SK-N-DZ (cell line): ENCODE measurements around the gene C18orf63.
"Not testable (repeated sequence)": the region's sequence is repeated elsewhere in the genome, so short reads cannot be mapped to it uniquely, and the experiment has no call there.

ENCODE experiments used
- DNase-seq: peaks from one replicate; pipeline ENCODE4 v3.0.0-alpha.2; 2015; ENCODE audit warnings: low spot score

The C18orf63 gene

DNA sequence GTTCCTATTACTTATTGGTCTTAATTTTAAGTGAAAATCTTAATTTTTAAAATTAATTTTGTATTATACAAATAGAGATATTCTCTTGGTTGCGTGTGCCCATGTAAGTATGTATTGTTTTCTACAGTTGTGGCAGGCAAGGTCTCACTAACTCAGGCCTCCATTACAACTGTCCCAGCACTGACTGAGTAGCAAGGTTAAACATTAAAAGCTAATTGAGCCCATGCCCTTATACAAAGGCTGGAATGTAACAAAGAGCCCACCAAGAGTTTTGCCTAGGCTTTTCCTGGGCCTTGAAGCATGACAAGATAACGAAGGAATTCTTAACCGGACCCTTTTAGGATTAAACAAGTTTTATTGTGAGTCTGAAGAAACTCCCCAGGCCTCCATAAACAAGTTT lies 11.2 kb downstream of the C18orf63 start:
- not testable (repeated sequence) for DNase-seq

DNA sequence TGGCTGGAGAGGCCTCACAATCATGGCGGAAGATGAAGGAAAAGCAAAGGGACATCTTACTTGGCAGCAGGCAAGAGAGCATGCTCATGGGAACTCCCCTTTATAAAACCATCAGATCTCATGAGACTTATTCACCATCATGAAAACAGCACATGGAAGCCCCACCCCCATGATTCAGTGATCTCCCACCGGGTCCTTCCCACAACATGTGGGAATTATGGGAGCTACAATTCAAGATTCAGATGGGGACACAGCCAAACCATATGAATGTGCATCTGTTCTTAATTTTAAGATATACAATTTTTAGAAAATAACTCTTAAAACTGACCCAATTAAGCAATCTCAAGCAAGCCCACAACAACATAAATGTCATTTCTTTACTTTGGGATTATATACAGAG lies 12.6 kb downstream of the C18orf63 start:
- no peak for DNase-seq

DNA sequence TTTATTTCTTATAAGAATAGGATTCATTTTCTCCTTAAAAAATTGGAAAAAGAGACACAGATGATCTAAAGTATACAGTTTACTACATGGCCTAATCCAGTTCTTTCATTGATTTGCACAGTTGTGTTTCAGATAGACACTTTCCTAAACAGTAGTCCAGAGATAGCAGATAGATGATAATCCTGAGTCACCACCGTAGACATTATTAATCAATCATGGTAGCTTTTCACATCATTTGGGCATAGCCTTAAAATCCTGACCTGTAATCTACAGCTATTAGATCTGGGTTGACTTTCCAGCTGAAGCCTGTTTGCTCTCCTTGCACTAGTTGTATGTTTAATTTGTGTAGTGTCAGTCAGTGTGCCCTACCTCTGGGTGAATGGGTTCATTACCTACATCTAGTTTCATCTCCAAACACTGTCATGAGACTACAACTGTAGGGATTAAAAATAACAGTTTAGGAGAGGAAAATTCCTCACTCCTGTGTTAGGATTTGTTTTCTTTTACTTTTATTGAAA lies 14.1 kb downstream of the C18orf63 start:
- no peak for DNase-seq

DNA sequence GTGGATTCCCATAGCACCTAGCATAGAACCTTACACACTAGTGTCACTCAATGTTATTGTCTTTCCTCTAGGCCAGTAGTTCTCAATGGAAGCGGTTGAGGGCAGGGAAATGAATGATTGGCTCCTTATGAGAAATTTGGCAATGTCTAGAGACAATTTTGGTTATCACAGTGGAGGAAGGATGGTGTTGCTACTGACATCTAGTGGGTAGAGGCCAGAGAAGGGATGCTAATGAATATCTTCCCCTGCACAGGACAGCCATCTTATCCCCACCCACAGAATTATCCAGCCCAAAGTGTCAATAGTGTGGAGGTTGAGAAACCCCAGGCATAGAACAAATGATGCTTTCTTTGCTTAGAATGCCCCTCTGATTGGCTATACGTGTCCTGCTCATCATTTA lies 15.8 kb downstream of the C18orf63 start:
- no peak for DNase-seq

DNA sequence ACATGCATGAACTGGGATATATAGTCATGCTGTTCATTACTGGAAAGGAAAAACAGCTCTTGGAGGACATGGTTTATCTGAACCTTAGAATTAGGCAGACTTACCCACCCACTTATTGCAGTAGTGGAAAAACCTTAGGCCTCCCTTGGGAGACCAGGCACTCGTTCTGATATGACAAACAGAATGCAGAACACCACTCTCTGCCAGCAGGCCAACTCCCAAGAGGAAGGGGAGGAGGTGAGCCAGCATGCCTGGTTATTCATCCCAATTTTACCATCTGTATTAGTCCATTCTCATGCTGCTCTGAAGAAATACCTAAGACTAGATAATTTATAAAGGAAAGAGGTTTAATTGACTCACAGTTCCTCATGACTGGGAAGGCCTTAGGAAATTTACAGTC lies 17.5 kb downstream of the C18orf63 start:
- no peak for DNase-seq

DNA sequence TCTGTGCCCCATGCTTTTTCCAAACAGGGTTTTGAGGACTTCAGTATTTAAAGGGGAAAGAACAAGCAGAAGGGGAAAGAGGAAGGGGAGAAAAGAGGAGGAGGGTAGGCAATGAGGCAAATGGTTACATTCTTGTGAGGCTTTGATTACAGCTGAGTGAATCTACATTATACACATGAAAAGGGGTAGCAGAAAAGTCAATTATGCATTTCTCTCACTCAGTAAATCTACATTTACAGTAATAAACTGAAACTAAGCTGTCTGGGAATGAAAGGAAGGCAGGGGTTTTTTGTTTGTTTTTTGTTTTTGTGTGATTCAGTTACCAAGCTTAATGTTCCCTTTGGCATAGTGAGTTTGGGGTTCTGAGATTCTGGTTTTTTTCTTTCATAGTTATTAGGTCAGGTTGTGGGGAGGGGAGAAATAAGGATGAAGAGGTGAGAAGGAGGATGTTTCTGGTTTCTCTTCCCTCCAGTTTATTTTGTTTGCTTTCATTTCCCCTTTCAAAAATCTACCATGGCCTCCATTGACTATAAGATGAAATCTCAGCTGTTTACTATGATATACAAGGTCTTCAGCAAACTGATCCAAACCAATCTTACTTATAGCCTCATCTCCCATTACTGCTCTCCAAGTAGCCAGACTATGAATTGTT lies 18.7 kb downstream of the C18orf63 start:
- DNase-seq: no peak

DNA sequence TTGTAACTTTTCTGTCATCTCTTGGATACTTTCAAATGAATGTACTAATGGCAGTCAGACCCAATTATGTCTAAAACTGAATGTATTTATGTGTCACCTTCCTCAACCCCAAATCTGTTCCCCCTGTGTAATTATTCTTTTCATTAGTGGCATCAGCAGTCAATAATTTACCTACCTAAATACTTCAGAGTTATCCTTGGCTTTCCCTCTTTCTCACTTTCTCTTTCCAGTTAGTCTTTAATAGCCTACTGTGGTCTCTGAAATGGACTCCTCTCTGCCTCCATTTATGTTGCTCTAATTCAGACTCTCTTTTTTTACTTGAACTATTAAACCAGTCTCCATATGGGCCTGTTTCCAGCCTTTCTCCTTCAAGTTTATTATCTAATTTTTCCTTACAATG lies 21.0 kb downstream of the C18orf63 start:
- no peak for DNase-seq

DNA sequence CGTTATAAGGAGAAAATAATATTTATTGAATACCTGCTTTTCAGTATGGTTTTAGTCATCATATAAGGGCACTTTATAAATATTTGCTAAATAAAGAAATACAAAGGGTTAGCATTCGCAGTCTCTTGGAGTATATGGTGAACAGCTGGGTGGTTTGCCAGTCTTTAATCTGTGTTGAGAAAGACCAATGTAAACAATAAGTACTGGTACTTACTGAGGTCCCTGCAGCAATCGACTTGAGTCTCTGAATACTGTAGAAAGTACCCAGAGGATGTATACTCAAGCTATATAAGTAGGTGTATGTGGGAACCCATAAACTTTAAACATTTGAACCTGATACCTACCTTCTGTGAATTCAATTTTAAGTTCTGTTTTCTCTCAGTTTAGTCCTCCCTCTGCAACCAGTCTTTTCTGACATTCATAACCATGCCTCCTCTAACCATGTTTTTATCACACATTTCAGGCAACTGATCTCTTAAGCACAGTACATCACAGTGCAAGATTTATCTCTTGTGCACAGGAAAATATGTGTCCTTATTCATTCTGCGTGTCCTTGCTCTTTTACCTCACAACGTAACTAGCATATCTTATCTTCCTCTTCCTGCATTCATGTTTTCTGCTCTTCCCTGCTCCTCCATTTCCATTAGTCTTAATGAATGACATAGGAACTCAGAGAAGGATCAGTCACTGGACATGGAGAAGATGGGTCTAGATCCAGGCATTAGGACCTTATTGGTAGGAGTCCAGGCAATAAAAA lies 21.7 kb downstream of the C18orf63 start:
- DNase-seq: no peak

DNA sequence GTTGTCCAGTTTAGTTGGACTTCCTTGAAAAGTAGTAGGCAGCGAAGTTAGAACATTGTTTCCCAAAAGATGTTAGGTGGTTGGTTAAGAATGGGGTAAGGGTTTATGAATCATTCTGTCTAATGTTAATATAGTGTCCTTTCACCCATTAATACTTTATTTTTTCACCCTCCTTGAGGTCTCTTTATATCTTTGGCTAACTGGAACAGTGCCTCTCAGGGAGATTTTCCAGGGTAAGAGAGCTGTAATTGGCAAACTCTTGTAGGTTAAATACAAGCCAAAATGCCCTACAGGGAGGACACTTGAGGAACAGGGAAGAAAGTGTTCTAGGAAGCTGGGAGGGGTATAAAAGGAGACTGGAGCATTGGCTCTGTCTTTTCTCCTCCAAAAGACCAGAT lies 22.3 kb downstream of the C18orf63 start:
- DNase-seq: no peak

DNA sequence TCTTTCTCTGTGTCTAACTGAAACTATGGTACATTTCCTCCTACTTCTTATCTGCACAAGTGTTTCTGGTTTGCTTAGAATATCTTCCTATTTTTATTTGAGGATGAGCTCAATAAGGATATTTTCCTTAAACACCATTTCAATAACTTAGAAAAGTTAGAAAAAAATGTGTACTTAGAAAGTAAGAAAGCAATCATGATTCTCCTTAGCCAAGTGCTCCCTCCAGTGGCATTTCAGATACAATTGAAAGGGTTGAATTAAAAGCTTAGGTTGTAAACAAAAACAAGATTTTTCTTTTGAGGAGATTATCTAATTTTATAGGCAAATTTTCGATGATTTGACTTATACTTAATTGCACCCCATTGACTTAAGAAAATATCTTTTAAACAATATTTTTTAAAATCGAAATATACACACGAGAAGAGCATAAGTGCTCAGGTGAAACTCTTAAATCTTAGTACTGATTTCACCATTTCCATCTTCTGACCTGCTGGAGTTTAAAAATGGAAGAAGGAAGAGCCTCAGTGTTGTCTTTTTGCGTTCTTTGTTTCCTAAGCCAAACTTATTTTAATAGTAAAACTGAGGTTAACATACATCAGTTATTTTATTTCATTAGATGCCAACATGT lies 26.9 kb downstream of the C18orf63 start:
- DNase-seq: peak; percentile 51

DNA sequence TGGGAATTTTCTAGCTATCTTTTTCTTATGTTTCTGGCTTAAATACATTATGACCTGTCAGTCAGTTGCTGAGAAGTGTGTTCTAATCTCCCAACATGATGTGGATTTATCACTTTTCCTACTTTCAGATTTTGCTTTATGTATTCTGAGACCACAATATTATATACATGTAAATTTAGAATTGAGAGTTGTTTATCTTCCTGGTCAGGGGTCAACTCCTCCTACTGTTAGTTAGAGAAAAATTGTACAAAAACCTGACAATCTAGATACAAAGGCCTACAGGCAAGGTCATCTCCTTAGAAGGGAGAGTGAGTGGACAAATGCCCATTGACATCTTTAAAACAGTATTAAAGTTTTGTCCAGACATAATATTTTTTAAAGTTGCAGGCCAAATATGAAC lies 30.6 kb downstream of the C18orf63 start:
- DNase-seq: no peak

DNA sequence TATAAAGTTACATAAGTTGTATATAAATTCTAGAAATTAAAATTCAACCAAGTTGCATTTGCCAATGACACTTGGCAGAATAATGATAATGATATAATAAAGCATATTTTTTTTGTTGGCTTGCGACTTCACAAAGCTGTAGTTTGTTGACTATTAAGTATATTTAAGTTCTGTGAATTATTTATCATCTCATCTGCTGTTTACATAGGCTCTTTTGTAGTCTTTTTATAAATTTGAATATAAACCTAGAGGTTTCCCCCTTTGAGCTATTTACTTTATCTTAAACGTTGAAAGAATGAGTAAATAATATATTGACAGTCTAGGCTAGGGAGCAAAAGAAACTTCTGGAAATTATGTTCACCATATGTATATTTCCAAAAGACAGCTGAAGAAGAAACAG lies 32.9 kb downstream of the C18orf63 start:
- DNase-seq: no peak

DNA sequence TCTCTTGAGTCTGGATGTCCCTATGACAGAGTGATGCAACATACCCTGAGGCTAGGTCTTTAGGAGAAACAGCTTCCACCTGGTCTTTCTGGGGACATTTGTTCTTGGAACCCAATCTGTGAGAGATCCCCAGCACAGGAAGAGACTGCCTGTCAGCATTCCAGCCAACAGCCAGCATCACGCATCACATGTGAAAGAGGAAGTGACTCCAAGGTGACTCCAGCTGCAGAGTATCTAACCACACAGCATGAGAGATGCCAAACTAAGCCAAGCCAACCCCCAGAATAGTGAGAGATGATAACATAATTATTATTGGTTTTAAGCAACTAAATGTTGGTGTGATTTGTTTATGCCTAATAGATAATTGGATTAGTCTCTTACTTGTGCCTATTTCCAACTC lies 35.7 kb downstream of the C18orf63 start:
- DNase-seq: no peak

DNA sequence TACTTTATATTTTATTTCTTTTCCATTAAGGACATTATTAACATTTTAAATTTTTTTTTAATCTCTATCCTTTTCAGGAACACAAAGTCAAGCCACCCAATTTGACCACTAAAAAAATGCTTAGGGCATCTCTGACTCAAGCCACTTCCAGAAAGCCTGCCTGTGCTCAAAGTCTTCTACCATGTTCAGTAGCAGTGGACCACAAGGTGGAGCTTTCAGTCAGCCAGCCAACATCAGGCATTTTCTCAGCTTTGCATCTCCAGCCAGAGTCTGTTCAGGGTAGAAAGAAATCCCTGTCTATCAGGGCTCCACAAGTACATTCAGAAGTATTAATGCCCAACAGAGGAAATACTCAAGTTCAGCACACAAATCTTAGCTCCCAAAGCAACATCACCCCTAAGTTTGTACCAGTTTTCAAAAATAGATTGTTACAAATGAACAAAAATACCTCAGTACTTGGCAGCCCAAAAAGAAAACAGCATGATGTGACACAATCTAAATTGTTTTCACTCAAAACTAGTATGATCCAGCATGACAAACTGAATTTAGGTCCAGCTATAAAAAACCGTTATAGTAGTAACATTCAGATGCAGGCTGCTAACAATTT lies 37.6 kb downstream of the C18orf63 start:
- DNase-seq: peak; percentile 57

DNA sequence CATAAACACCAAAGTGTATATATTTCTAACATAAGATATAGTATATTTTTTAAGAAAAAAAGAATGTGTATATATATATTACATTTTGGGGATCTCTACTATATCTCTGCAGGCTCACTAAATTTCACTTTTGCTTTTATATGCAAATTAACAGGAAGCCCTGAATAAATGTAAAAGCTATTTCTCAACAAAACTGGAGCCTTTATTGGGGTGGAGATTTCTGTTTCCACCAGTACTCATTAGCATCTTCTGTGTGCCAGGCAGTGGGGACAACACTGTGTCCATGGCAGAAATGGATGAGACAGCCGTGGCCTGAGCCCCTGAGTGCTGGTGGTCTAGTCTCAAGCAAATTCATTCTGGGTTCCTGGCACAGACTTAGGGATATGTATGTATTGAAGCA lies 41.3 kb downstream of the C18orf63 start:
- DNase-seq: no peak

DNA sequence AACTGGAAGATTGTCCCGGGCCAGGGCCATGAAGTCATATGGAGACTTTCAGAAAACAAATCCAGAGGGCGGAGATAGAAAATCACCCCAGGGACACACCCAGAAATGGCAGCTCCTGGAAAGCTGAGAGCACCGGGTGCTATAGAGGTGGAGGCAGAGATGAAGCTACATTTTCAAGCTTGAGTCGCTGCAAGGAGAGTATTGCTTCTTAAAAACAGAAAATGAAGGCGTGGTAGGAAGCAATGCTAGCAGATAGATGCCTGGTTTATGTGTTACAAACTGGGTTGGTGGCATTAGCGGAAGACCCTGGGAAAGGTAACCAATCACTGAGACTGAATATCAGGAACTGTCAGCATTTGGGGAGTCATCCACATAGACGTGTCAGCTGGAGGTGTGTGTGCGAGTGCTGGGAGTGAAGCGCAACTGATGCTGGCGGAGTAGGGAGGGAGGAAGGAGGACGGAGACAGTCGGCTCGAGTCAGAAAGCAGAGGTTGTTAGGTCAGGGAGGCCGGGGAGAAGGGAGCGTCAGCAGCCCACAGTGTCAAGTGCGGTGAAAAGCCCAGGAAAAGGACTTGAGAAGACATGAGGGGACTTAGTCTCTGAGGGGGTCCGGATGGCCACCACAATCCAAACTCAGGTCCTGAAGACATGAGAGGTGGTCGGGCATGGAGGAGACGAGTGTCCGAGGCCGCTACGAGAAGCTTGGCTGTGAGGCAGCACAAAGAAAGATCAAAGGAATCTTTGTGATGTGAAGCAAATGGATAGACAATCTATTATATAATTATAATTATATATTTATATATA lies 45.4 kb downstream of the C18orf63 start:
- peak; percentile 17 for DNase-seq

DNA sequence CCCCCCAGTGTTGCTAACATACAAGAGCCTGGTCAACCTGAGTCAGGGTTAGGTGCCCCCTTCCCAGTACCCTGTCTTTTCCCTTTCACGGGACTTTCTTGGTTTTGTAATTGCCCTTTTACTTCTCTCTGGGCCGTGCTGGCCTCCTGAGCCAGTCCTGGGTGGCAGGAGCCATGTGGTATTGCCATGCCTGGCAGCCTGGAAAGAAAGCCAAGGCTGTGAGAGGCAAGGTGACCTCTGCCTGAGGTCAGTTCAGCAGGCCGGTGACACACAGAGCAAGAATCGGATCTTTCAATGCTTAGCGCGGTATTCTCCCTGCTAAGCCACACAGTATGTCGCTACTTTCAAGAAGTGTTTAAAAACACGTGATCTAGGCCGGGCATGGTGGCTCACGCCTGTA lies 52.3 kb downstream of the C18orf63 start:
- DNase-seq: no peak

DNA sequence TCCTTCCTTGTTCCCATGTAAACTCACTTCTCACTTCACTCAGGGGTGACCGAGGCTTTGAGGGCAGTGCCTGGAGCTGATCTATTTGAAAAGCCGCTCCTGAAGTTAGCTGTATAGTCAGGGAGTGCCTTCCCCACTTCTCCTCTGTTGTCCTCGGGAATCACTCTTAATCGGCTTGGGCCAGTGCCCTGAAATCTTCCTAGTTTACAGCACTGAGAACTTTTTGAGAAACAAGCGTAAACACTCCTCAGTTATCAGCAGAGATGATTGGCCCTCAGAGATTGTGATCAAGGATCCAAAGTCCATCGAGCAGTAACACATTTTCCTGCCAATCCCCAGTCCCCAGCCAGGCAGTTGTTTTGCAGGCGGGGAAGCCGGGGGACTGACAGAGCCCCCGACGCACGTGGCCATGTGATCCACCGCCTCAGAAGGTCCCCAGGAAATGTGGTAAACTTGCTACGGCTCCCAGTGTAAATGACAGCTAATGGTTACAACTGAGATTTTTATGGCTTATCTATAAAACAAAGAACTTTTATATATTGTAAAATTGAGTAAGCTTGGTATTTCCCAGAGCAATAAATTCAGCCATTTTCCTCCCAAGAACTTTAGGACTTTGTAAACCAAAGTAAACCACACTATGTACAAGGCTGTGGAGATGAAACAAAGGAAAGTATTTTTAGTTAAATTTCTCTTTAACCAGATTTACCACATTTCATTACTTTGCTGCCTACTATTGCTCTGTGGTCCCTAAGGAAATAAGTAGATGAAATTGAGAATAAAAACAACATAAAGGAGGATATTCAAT lies 53.5 kb downstream of the C18orf63 start:
- DNase-seq: no peak

DNA sequence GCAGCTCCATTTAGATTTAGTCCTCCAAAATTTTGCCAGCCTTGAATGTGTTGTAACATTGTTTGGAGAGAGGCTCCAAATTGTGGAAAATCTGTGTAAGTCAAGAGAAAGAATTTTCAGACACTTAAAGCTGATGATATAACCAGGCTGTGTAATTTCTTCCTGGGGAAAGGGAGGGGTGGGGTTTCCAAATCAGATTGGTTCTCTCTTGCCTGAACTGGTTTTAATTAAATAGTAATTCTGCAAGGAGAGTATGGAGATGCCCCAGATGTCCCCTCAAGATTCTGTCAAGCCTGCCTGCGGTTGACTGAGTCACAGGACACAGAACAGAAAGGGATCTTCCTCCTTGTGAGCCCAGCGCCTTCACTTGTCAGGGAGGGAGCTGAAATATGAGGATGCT lies 54.5 kb downstream of the C18orf63 start:
- DNase-seq: peak; percentile 58

DNA sequence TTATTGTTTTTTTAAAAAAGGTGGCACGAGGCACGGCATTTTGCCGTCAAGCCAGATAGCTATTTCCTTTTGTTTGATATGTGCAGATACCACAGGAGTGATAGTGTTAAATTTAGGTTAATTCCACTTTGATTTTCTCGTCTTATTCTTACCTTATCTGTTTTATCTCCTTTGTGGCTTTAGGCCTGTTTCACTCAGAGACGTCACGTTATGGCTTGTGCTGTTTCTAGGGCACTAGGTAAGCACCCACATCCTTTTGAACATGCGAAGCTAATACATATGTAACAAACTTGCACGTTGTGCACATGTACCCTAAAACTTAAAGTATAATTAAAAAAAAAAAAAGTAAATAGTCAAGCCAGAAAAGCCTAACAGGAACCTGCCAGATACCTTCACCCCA lies 57.8 kb downstream of the C18orf63 start:
- no peak for DNase-seq

DNA sequence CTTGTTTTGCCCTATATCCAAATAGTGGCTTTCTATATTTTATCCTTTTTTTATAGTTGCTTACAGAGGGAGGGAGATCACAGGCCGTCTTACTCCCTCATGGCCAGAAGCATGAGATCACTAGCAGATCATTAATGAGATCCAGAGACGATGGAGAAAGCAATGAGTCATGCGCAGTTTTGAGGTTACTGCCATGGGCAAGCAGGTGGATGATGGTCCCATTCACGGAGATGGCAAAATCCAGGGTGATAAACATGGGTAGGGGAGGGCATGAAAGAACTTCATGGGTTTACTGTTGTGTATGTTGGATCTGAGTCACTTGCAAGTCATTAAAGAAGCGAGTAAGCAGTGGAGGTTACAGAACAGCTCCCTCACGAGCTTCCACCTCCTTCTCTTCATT lies 60.4 kb downstream of the C18orf63 start:
- no peak for DNase-seq
